NCI-H146 treated with DMSO at 0.1 percent for 48 hours (cell line): ENCODE data around the gene MNAT1.
"Not testable (repeated sequence)": the region's sequence is repeated elsewhere in the genome, so short reads cannot be mapped to it uniquely, and the experiment has no call there.

Experiments
- DNase-seq: peaks from one replicate; lab custom pipeline; 2025; ENCODE audit not compliant: unreplicated experiment; lab: John Stamatoyannopoulos, UW

Gene MNAT1

GRCh38 chr14:60867503-60868172 lies 133.1 kb downstream of the MNAT1 start:
- DNase-seq: no peak

GRCh38 chr14:60878121-60878520 lies 143.6 kb downstream of the MNAT1 start:
- no peak for DNase-seq

- no peak for DNase-seq
Observed at GRCh38 chr14:60878536-60878935, 144.0 kb downstream of the MNAT1 start.

- DNase-seq: no peak
Observed at GRCh38 chr14:60882219-60882618, 147.7 kb downstream of the MNAT1 start.

GRCh38 chr14:60884134-60884533 lies 149.6 kb downstream of the MNAT1 start:
- DNase-seq: no peak

- DNase-seq: not testable (repeated sequence)
Observed at GRCh38 chr14:60890636-60891035, 156.1 kb downstream of the MNAT1 start.

- no peak for DNase-seq
Observed at GRCh38 chr14:60893911-60894310, 159.3 kb downstream of the MNAT1 start.

GRCh38 chr14:60904381-60904780 lies 169.8 kb downstream of the MNAT1 start:
- no peak for DNase-seq

- DNase-seq: no peak
Observed at GRCh38 chr14:60905923-60906322, 171.4 kb downstream of the MNAT1 start.

- no peak for DNase-seq
Observed at GRCh38 chr14:60915781-60916180, 181.2 kb downstream of the MNAT1 start.

- DNase-seq: no peak
Observed at GRCh38 chr14:60922050-60922449, 187.5 kb downstream of the MNAT1 start.

- no peak for DNase-seq
Observed at GRCh38 chr14:60925286-60925685, 190.7 kb downstream of the MNAT1 start.

- DNase-seq: no peak
Observed at GRCh38 chr14:60926002-60926401, 191.4 kb downstream of the MNAT1 start.

GRCh38 chr14:60931218-60931617 lies 196.7 kb downstream of the MNAT1 start:
- peak; percentile 64 for DNase-seq

GRCh38 chr14:60933920-60934655 lies 199.5 kb downstream of the MNAT1 start:
- no peak for DNase-seq

- no peak for DNase-seq
Observed at GRCh38 chr14:60935319-60935718, 200.8 kb downstream of the MNAT1 start.

- DNase-seq: no peak
Observed at GRCh38 chr14:60943637-60944032, 209.1 kb downstream of the MNAT1 start.

GRCh38 chr14:60944204-60944603 lies 209.6 kb downstream of the MNAT1 start:
- peak; percentile 31 for DNase-seq

GRCh38 chr14:60945984-60946383 lies 211.4 kb downstream of the MNAT1 start:
- DNase-seq: no peak

- DNase-seq: no peak
Observed at GRCh38 chr14:60946773-60947172, 212.2 kb downstream of the MNAT1 start.

- no peak for DNase-seq
Observed at GRCh38 chr14:60951776-60952435, 217.3 kb downstream of the MNAT1 start.

GRCh38 chr14:60956202-60956601 lies 221.6 kb downstream of the MNAT1 start:
- DNase-seq: no peak
